ENCODE measurements around the gene PRKAR2B. TPM values are rescaled to one million over a fixed set of nuclear protein-coding genes. Genes with fewer than 3 reads are reported as not detected.

PRKAR2B gene
- total and polyA plus RNA-seq, 8 donors = 4.3 to 15.0 (median 11.9) TPM

GRCh38 chr7:107001490-107001889 is 43.0 kb upstream of the PRKAR2B start:
- Histone ChIP-seq H3K27me3 (no peaks in the 10 kb centered on the region), H3K27ac (no peak overlapping the region), H3K4me1 (no peaks in the 10 kb centered on the region), H3K9me3 (no peaks in the 10 kb centered on the region), H3K36me3 (no peaks in the 10 kb centered on the region), H3K4me3 (no peak overlapping the region)
- TF ChIP-seq, protein P1, sequence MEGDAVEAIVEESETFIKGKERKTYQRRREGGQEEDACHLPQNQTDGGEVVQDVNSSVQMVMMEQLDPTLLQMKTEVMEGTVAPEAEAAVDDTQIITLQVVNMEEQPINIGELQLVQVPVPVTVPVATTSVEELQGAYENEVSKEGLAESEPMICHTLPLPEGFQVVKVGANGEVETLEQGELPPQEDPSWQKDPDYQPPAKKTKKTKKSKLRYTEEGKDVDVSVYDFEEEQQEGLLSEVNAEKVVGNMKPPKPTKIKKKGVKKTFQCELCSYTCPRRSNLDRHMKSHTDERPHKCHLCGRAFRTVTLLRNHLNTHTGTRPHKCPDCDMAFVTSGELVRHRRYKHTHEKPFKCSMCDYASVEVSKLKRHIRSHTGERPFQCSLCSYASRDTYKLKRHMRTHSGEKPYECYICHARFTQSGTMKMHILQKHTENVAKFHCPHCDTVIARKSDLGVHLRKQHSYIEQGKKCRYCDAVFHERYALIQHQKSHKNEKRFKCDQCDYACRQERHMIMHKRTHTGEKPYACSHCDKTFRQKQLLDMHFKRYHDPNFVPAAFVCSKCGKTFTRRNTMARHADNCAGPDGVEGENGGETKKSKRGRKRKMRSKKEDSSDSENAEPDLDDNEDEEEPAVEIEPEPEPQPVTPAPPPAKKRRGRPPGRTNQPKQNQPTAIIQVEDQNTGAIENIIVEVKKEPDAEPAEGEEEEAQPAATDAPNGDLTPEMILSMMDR (IDR thresholded peaks at IDR 0.05) = no peak
- no peak for ATAC-seq
- intact Hi-C loops (cut with DNase I) = no loop called here
- no peak for DNase-seq

GRCh38 chr7:107002126-107002525 is 42.4 kb upstream of the PRKAR2B start:
- H3K4me3 ChIP-seq = no peak overlapping the region
- H3K36me3 ChIP-seq = no peaks in the 10 kb centered on the region
- H3K27ac ChIP-seq = no peak overlapping the region
- intact Hi-C loops (cut with DNase I) = no loop called here
- no peaks in the 10 kb centered on the region for H3K27me3 ChIP-seq
- no peak for DNase-seq
- H3K9me3 ChIP-seq = no peaks in the 10 kb centered on the region
- TF ChIP-seq, protein P1 (IDR thresholded peaks at IDR 0.05) = no peak
- ATAC-seq = no peak
- no peaks in the 10 kb centered on the region for H3K4me1 ChIP-seq

- intact Hi-C loops (cut with DNase I) = no loop called here
- no peaks in the 10 kb centered on the region for H3K36me3 ChIP-seq
- DNase-seq (no peak), ATAC-seq (no peak)
- TF ChIP-seq, protein P1 (IDR thresholded peaks at IDR 0.05) = no peak
- H3K27ac ChIP-seq = no peak overlapping the region
- no peak overlapping the region for H3K4me3 ChIP-seq
- H3K27me3 ChIP-seq = no peaks in the 10 kb centered on the region
- H3K9me3 ChIP-seq = no peaks in the 10 kb centered on the region
- no peaks in the 10 kb centered on the region for H3K4me1 ChIP-seq
These were observed 41.9 kb upstream of the PRKAR2B start for GRCh38 chr7:107002529-107002998.

DNA sequence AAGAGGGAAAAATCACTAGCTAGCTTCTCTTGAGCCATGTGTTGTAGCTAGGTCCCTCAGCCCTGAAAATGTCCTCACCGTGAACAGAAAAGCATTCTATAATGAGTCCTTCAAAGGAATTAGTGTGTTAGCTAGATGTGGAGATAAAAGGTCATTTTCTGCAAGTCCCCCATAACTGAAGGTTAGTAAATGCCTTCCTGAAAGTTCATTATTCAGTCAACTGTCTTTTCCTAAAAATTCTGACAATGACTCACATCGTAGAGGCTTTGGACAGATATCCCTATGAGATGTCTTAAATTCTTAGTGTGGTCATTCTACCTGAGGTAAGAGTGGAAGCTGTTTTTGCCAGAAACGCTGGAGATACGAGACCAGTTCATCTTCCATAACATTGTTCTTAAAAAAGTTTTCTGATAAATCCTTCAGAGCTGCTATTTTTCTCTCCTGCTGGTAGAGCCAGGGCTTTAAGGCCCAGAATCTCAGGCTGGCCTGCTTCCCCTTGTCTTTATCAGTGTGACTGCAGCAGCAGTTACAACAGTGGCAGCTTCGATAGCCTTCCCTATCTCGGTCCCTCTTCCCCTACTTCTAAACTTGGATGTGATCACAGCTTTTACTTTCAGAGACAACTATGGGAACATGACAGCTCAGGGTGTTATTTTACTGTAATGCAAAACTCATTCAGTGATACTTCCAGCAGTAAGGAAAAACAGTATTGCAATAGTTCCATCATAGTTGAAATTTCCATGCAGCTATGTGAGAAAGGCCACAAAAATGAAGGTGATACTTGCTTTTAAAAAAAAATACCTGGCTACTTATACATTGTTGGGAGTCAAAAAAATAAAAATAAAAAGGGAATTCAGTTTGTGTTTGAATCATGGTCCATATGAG is 37.3 kb upstream of the PRKAR2B start:
- Histone ChIP-seq H3K4me1 (no peaks in the 10 kb centered on the region), H3K36me3 (no peaks in the 10 kb centered on the region), H3K27ac (no peak overlapping the region), H3K27me3 (no peaks in the 10 kb centered on the region), H3K9me3 (no peaks in the 10 kb centered on the region), H3K4me3 (no peak overlapping the region)
- TF ChIP-seq, protein P1 (IDR thresholded peaks at IDR 0.05) = no peak
- DNase-seq (no peak), ATAC-seq (no peak)
- intact Hi-C loops (cut with DNase I) = no loop called here

GRCh38 chr7:107007892-107008287 is 36.6 kb upstream of the PRKAR2B start:
- ATAC-seq (no peak), DNase-seq (no peak)
- no peaks in the 10 kb centered on the region for H3K9me3 ChIP-seq
- H3K27ac ChIP-seq = no peak overlapping the region
- H3K36me3 ChIP-seq = no peaks in the 10 kb centered on the region
- TF ChIP-seq, protein P1 (IDR thresholded peaks at IDR 0.05) = no peak
- no peaks in the 10 kb centered on the region for H3K27me3 ChIP-seq
- intact Hi-C loops (cut with DNase I) = no loop called here
- H3K4me3 ChIP-seq = no peak overlapping the region
- no peaks in the 10 kb centered on the region for H3K4me1 ChIP-seq
